Measurements from ENCODE around the gene VTI1A. TPM values are rescaled to one million over a fixed set of nuclear protein-coding genes. Genes with fewer than 3 reads are reported as not detected.

Gene VTI1A
- polyA plus RNA-seq, 1 of the 3 experiments (the other 2 are of a cell fraction), result 8.3 TPM

GRCh38 chr10:112724404-112724991, 277.5 kb downstream of the VTI1A start:
- ChIA-PET CTCF (interaction anchor here (1.2 kb wide), 1 partner anchor 375 kb away, joined by 3 read pairs; no protein-coding TSS in a partner anchor), POLR2A (no interaction called here)
- no peak overlapping the region for H3K27ac ChIP-seq (ENCODE audit: low read depth in 2 of 2, low read length in 1 of 2)
- H3F3A ChIP-seq (replicated peaks; ENCODE audit: insufficient read depth), result no peaks in the 10 kb centered on the region
- H4K20me1 ChIP-seq (ENCODE audit: insufficient read depth), result no peaks in the 10 kb centered on the region
- H3K4me1 ChIP-seq (ENCODE audit: control insufficient read depth in 1 of 2, insufficient read depth in 2 of 2, low read depth in 1 of 2, low read length in 1 of 2), result peaks cover 0 to 5% of the 10 kb centered on the region in 2 experiments; a peak in 2 of 4 replicates
- H3K27me3 ChIP-seq (ENCODE audit: insufficient read depth), result no peaks in the 10 kb centered on the region
- TF ChIP-seq REST (IDR thresholded peaks at IDR 0.05; ENCODE audit: low read depth, low read length) (no peak), RXRA (IDR thresholded peaks at IDR 0.05; ENCODE audit: borderline replicate concordance, low read depth) (no peak), ZBTB33 (IDR thresholded peaks at IDR 0.05; ENCODE audit: borderline replicate concordance, low read depth) (no peak), MXI1 (IDR thresholded peaks at IDR 0.05; ENCODE audit: low read depth, low read length) (no peak), GATA2 (CRISPR knock-in tag; IDR thresholded peaks at IDR 0.05) (no peak), TAF1 (IDR thresholded peaks at IDR 0.05; ENCODE audit: borderline replicate concordance, low read depth, low read length) (no peak), CHD2 (IDR thresholded peaks at IDR 0.05; ENCODE audit: low read length, partially characterized antibody) (no peak)
- WGBS (ENCODE audit: low lambda C conversion rate), result 85% methylated on average over 2 of the region's 2 CpGs
- H3K9me2 ChIP-seq, result no peaks in the 10 kb centered on the region
- H3K36me3 ChIP-seq (replicated peaks in 1 of 2; ENCODE audit: control insufficient read depth in 1 of 2, insufficient read depth in 2 of 2, low read length in 1 of 2), result peaks cover 0 to 4% of the 10 kb centered on the region in 2 experiments
- H2AFZ ChIP-seq (ENCODE audit: low read depth), result no peak overlapping the region
- H3K79me2 ChIP-seq (ENCODE audit: insufficient read depth), result no peaks in the 10 kb centered on the region
- no peak overlapping the region for H3K4me3 ChIP-seq (ENCODE audit: low read depth in 2 of 2, low read length in 1 of 2)
- DNase-seq, result no peak
- no peak overlapping the region for H3K4me2 ChIP-seq
- H3K9me3 ChIP-seq, result no peaks in the 10 kb centered on the region
- H3K9ac ChIP-seq, result no peak overlapping the region

GRCh38 chr10:112728118-112728883, 281.3 kb downstream of the VTI1A start:
- H3K4me3 ChIP-seq (ENCODE audit: low read depth in 2 of 2, low read length in 1 of 2), result no peak overlapping the region
- no peak for TF ChIP-seq ELF1 (IDR thresholded peaks at IDR 0.05)
- no peak for TF ChIP-seq YY1 (IDR thresholded peaks at IDR 0.05; ENCODE audit: low read depth)
- no peak for TF ChIP-seq CHD2 (IDR thresholded peaks at IDR 0.05; ENCODE audit: low read length, partially characterized antibody)
- TF ChIP-seq GATA2 (CRISPR knock-in tag; IDR thresholded peaks at IDR 0.05), result no peak
- TF ChIP-seq SIN3A (IDR thresholded peaks at IDR 0.05; ENCODE audit: borderline replicate concordance, low read depth, low read length), result no peak
- H3K9me2 ChIP-seq, result no peaks in the 10 kb centered on the region
- no peaks in the 10 kb centered on the region for H3K36me3 ChIP-seq (replicated peaks in 1 of 2; ENCODE audit: control insufficient read depth in 1 of 2, insufficient read depth in 2 of 2, low read length in 1 of 2)
- H4K20me1 ChIP-seq (ENCODE audit: insufficient read depth), result no peaks in the 10 kb centered on the region
- DNase-seq, result no peak
- H3K9me3 ChIP-seq, result no peaks in the 10 kb centered on the region
- 93% methylated on average over 3 of the region's 3 CpGs for WGBS (ENCODE audit: low lambda C conversion rate)
- no peak overlapping the region for H3K27ac ChIP-seq (ENCODE audit: low read depth in 2 of 2, low read length in 1 of 2)
- peaks cover 15% of the 10 kb centered on the region in 2 experiments; a peak in 3 of 4 replicates for H3K4me1 ChIP-seq (ENCODE audit: control insufficient read depth in 1 of 2, insufficient read depth in 2 of 2, low read depth in 1 of 2, low read length in 1 of 2)
- H3F3A ChIP-seq (replicated peaks; ENCODE audit: insufficient read depth), result peaks cover 8% of the 10 kb centered on the region
- no peaks in the 10 kb centered on the region for H3K79me2 ChIP-seq (ENCODE audit: insufficient read depth)
- no peak overlapping the region for H3K9ac ChIP-seq
- H3K27me3 ChIP-seq (ENCODE audit: insufficient read depth), result no peaks in the 10 kb centered on the region
- ChIA-PET CTCF (interaction anchor here (0.7 to 0.8 kb wide), 2 partner anchors 29 to 68 kb away, joined by 3 read pairs; no protein-coding TSS in a partner anchor), POLR2A (no interaction called here)
- H3K4me2 ChIP-seq, result no peak overlapping the region
- H2AFZ ChIP-seq (ENCODE audit: low read depth), result no peak overlapping the region
